GM13977 (cell line): ENCODE data around the gene ZNF488.

Experiments
- DNase-seq: peaks from one replicate; pipeline ENCODE4 v3.0.0; 2012; ENCODE audit warnings: low spot score
- CTCF ChIP-seq: IDR thresholded peaks from 2 replicates; pipeline ENCODE4 v1.5.1; 2012; ENCODE audit warnings: mild to moderate bottlenecking, control low read depth; ENCODE audit not compliant: insufficient read depth; ENCODE audit errors: extremely low read depth, missing control alignments
- in situ Hi-C: fragments of 300-500 bp; cut with MboI; formaldehyde crosslinking; loops from one replicate; pipeline ENCODE4 v1.12.0; 2022; ENCODE audit warnings: low sequenced_read_pairs, low pct_unique_long_range_greater_than_20kb, mixed read lengths, inconsistent platforms; ENCODE audit not compliant: unreplicated experiment

The ZNF488 gene

GRCh38 chr10:47372726-47373125 lies 11.4 kb downstream of the ZNF488 start:
- no peak for DNase-seq
- no peak for TF ChIP-seq CTCF
- in situ Hi-C loops, result no loop called here

GRCh38 chr10:47371629-47372485 lies 12.2 kb downstream of the ZNF488 start:
- no peak for DNase-seq
- in situ Hi-C loops, result no loop called here
- no peak for TF ChIP-seq CTCF

- DNase-seq, result no peak
- no peak for TF ChIP-seq CTCF
- in situ Hi-C loops, result no loop called here
Measured at GRCh38 chr10:47370878-47371277, 13.2 kb downstream of the ZNF488 start.

GRCh38 chr10:47370015-47370767 lies 13.9 kb downstream of the ZNF488 start:
- in situ Hi-C loops, result no loop called here
- no peak for DNase-seq

GRCh38 chr10:47369251-47369894 lies 14.7 kb downstream of the ZNF488 start:
- no peak for TF ChIP-seq CTCF
- in situ Hi-C loops, result no loop called here
- no peak for DNase-seq

More at GRCh38 chr10:47370015-47370767, 13.9 kb downstream of the ZNF488 start:
- TF ChIP-seq CTCF, result no peak

- DNase-seq, result no peak
- no peak for TF ChIP-seq CTCF
- in situ Hi-C loops, result no loop called here
Measured at GRCh38 chr10:47368431-47369180, 15.5 kb downstream of the ZNF488 start.
